Measurements from ENCODE around the gene STAM. TPM values are rescaled to one million over a fixed set of nuclear protein-coding genes. Genes with fewer than 3 reads are reported as not detected.

Gene STAM
- total and polyA plus RNA-seq, 10 of the 15 experiments (the other 5 are each of a cell fraction or from before 2014, with no cell fraction given), result 8.8 to 15.9 (median 14.4) TPM

- TF ChIP-seq BHLHE40 (IDR thresholded peaks at IDR 0.05; ENCODE audit: borderline replicate concordance in 1 of 2, low read depth in 2 of 2, low read length in 1 of 2) (peak; percentile 54 to 72), NBN (IDR thresholded peaks at IDR 0.05) (no peak), NFYA (IDR thresholded peaks at IDR 0.05; ENCODE audit: borderline replicate concordance, low read depth, low read length) (no peak), ZNF592 (IDR thresholded peaks at IDR 0.05) (no peak), ATF3 (IDR thresholded peaks at IDR 0.05; ENCODE audit: borderline replicate concordance, extremely low read depth, low read depth, low read length) (no peak), ZBED1 (IDR thresholded peaks at IDR 0.05; ENCODE audit: borderline replicate concordance) (no peak), SREBF2 (IDR thresholded peaks at IDR 0.05; ENCODE audit: low read length) (no peak), IKZF1 (conservative IDR thresholded peaks at IDR 0.05) (peak; percentile 24; the same call in 1 of the 2 replicates), RBBP5 (conservative IDR thresholded peaks at IDR 0.05) (no peak), FOXK2 (IDR thresholded peaks at IDR 0.05) (peak; percentile 45), NRF1 (conservative IDR thresholded peaks at IDR 0.05; ENCODE audit: low read depth, low read length) (no peak), BCL11A (IDR thresholded peaks at IDR 0.05; ENCODE audit: low read depth, low read length) (no peak), CHD4 (IDR thresholded peaks at IDR 0.05) (no peak), ETV6 (conservative IDR thresholded peaks at IDR 0.05 in 1 of 2, IDR thresholded peaks at IDR 0.05 in 1 of 2; ENCODE audit: borderline replicate concordance in 1 of 2, low read depth in 1 of 2) (no peak), STAT1 (conservative IDR thresholded peaks at IDR 0.05) (no peak), BACH1 (IDR thresholded peaks at IDR 0.05; ENCODE audit: borderline replicate concordance) (no peak)
Measured at GRCh38 chr10:17756557-17757217, 112.7 kb downstream of the STAM start (continued).
